K562 (cell line): ENCODE data around the gene USP7. TPM values are rescaled to one million over a fixed set of nuclear protein-coding genes. Genes with fewer than 3 reads are reported as not detected.
A peak's percentile ranks its signal among the peaks of the same experiment; 100 is the strongest.

Experiments
- ATAC-seq: fragments of 200-7000 bp; cut with Tn5 transposase; 3 replicates; pipeline ENCODE4 v1.9.1; 2020; ENCODE audit warnings: moderate library complexity
- BruUV-seq: library from RNA; stranded (reverse); fragments of 400-500 nt; replicated peaks from 2 replicates; lab custom pipeline; 2021; lab: Mats Ljungman, UMichigan
- CTCF ChIA-PET: fragments of 300-600 bp; formaldehyde crosslinking; extraction: SDS; loops from one replicate; lab custom pipeline; 2021; ENCODE audit warnings: low intra/inter-chr PET ratio; lab: Yijun Ruan, JAX
- POLR2A ChIA-PET: fragments of 300-600, 350-650 bp; sonication (Branson Sonifier 250); formaldehyde crosslinking; extraction: SDS; loops from one replicate; lab custom pipeline; 2021; ENCODE audit warnings: antibody characterized with exemption, inconsistent platforms; lab: Yijun Ruan, JAX
- DNase-seq, 4 experiments: peaks; one replicate each; pipeline versions ENCODE4 v3.0.0 to v3.0.0-alpha.2; 2011 to 2018; ENCODE audit warnings: low spot score in 3 of 4, mixed read lengths in 3 of 4; ENCODE audit errors: extremely low read depth in 1 of 4
- FAIRE-seq: peaks from 2 replicates; lab custom pipeline; 2011; peaks lifted over from hg19 to GRCh38; lab: Jason Lieb, UNC
- H2AFZ ChIP-seq: 2 replicates; pipeline ENCODE4 v1.6.0; 2011; ENCODE audit warnings: low read depth, low read length, control low read depth, inconsistent platforms
- H3K27ac ChIP-seq: fragments of 200-600 bp; 3 replicates; pipeline ENCODE4 v1.8.0; 2011; ENCODE audit warnings: low read depth, mild to moderate bottlenecking, control low read depth, inconsistent platforms, low read length, moderate library complexity, mixed read lengths; ENCODE audit errors: extremely low read depth
- H3K27me3 ChIP-seq, 2 experiments: fragments of 300-600 bp in 1 of 2; 2 replicates in 1 of 2; 3 replicates in 1 of 2; pipeline versions ENCODE4 v1.6.0 to v1.8.0; 2011; ENCODE audit warnings: inconsistent platforms in 2 of 2, low read length in 2 of 2, mild to moderate bottlenecking in 1 of 2, mixed read lengths in 1 of 2, moderate library complexity in 1 of 2; ENCODE audit not compliant: control insufficient read depth in 2 of 2, insufficient read depth in 2 of 2
- H3K36me3 ChIP-seq: fragments of 300-600 bp; 3 replicates; pipeline ENCODE4 v1.8.0; 2011; ENCODE audit warnings: mild to moderate bottlenecking, low read length, inconsistent platforms; ENCODE audit not compliant: control insufficient read depth, insufficient read depth
- H3K4me1 ChIP-seq, 2 experiments: fragments of 200-600 bp in 1 of 2; replicated peaks in 1 of 2; 2 replicates in 1 of 2; 3 replicates in 1 of 2; pipeline versions ENCODE4 v1.5.1 to v1.8.0; 2011; ENCODE audit warnings: inconsistent platforms in 2 of 2, low read length in 2 of 2, mild to moderate bottlenecking in 1 of 2, mixed read lengths in 1 of 2, moderate library complexity in 1 of 2; ENCODE audit not compliant: control insufficient read depth in 2 of 2, insufficient read depth in 2 of 2
- H3K4me2 ChIP-seq: 2 replicates; pipeline ENCODE4 v1.6.1; 2011; ENCODE audit warnings: low read length, control low read depth, inconsistent platforms, mixed read lengths; ENCODE audit not compliant: insufficient read depth
- H3K4me3 ChIP-seq: fragments of 200-600 bp; sonication (generic), shearing (Covaris generic); 2 replicates; pipeline ENCODE4 v1.5.1; 2016; ENCODE audit warnings: control low read depth, inconsistent platforms
- H3K79me2 ChIP-seq: fragments of 200-600 bp; 3 replicates; pipeline ENCODE4 v1.8.0; 2011; ENCODE audit warnings: low read length, inconsistent platforms; ENCODE audit not compliant: control insufficient read depth, insufficient read depth
- H3K9ac ChIP-seq, 2 experiments: 2 replicates each; pipeline versions ENCODE4 v1.6.0 to v1.6.1; 2011; ENCODE audit warnings: low read depth in 2 of 2, low read length in 2 of 2, control low read depth in 1 of 2, inconsistent platforms in 1 of 2, mild to moderate bottlenecking in 1 of 2, mixed read lengths in 1 of 2; ENCODE audit not compliant: insufficient read depth in 1 of 2
- H3K9me1 ChIP-seq: one replicate; pipeline ENCODE4 v1.6.0; 2011; ENCODE audit warnings: inconsistent platforms, mild to moderate bottlenecking, low read length, moderate library complexity; ENCODE audit not compliant: control insufficient read depth, insufficient read depth
- H3K9me3 ChIP-seq: replicated peaks from 2 replicates; pipeline ENCODE4 v1.5.1; 2011; ENCODE audit warnings: low read depth, low read length, inconsistent platforms; ENCODE audit not compliant: control insufficient read depth, insufficient read depth
- H4K20me1 ChIP-seq: replicated peaks from 2 replicates; pipeline ENCODE4 v1.6.1; 2011; ENCODE audit warnings: low read length, inconsistent platforms, mixed read lengths; ENCODE audit not compliant: control insufficient read depth, insufficient read depth
- ATF4 ChIP-seq: fragments of 450-650 bp; formaldehyde crosslinking; IDR thresholded peaks from 2 replicates; pipeline ENCODE4 v1.4.0; 2022; ENCODE audit warnings: mild to moderate bottlenecking, moderate library complexity
- CREB5 ChIP-seq: fragments of 250-450 bp; sonication (Bioruptor Pico); IDR thresholded peaks from 2 replicates; pipeline ENCODE4 v1.5.0; 2020; ENCODE audit warnings: mild to moderate bottlenecking
- GMEB1 ChIP-seq: fragments of 250-450 bp; sonication (Bioruptor Pico); IDR thresholded peaks from 2 replicates; pipeline ENCODE4 v1.4.0; 2020; ENCODE audit warnings: mild to moderate bottlenecking
- KAT2B ChIP-seq: IDR thresholded peaks from one replicate; pipeline ENCODE4 v1.6.1; 2012; ENCODE audit warnings: low read depth, mild to moderate bottlenecking, control low read depth, inconsistent platforms, low read length, moderate library complexity
- KHSRP ChIP-seq: fragments of 450-650 bp; IDR thresholded peaks from 2 replicates; pipeline ENCODE4 v1.6.1; 2017
- POLR2G ChIP-seq: fragments of 200-400 bp; formaldehyde crosslinking; IDR thresholded peaks from 2 replicates; pipeline ENCODE4 v1.6.1; 2017; ENCODE audit warnings: low read depth, mild to moderate bottlenecking, antibody characterized with exemption, low read length, moderate library complexity
- WGBS: fragments of 100-300 bp; shearing (Covaris generic); methylation state at CpG from one replicate; pipeline ENCODE4 v1.1.6; 2016; ENCODE audit warnings: low coverage, mixed read lengths; ENCODE audit not compliant: insufficient coverage; ENCODE audit errors: missing lambda C conversion rate; 5-methylcytosine and 5-hydroxymethylcytosine counted together
- in situ Hi-C: fragments of 300-500 bp; cut with MboI; formaldehyde crosslinking; loops from 4 replicates; pipeline ENCODE4 v1.15.0; 2018; ENCODE audit warnings: inconsistent platforms, mixed read lengths
- intact Hi-C: fragments of 100-400 bp; cut with micrococcal nuclease; formaldehyde crosslinking; loops from 2 replicates; pipeline ENCODE4 v1.14.2; 2022
- polyA plus RNA-seq, 8 experiments: library from polyadenylated mRNA; depleted of rRNA in 4 of 8; stranded (reverse) in 5 of 8; unstranded in 3 of 8; fragments of >200 nt; fragmentation: Nextera tagmentation in 2 of 8; fragmentation: Illumina TruSeq in 1 of 8; extraction: Ambion mirVana in 2 of 8; extraction: Trizol in 1 of 8; gene quantifications; 2 replicates each; pipeline versions ENCODE4 v1.2.1 to v1.2.3, GENCODE V29; 2011 to 2014; ENCODE audit warnings: inconsistent platforms in 1 of 8, missing spikeins in 1 of 8
- total RNA-seq, 7 experiments: library from RNA; depleted of rRNA in 6 of 7; stranded (reverse); fragments of >200 nt in 6 of 7; fragmentation: Illumina TruSeq in 2 of 7; extraction: Trizol in 2 of 7; gene quantifications; 2 replicates each; pipeline versions ENCODE4 v1.2.1 to v1.2.3, GENCODE V29; 2011 to 2021; ENCODE audit warnings: low replicate concordance in 1 of 7

USP7 gene
- total and polyA plus RNA-seq, 9 of the 15 experiments (the other 6 are each of a cell fraction or from before 2014, with no cell fraction given): 17.1 to 145 (median 57.9) TPM

GRCh38 chr16:8893976-8894690 is 69.6 kb downstream of the USP7 start:
- no peaks in the 10 kb centered on the region for H3K79me2 ChIP-seq
- no peaks in the 10 kb centered on the region for H3K27me3 ChIP-seq
- 87% methylated on average over 13 of the region's 14 CpGs for WGBS
- peaks cover 10% of the 10 kb centered on the region; the same call in 1 of the 2 replicates for H4K20me1 ChIP-seq
- ChIA-PET CTCF (no interaction called here), POLR2A (interaction anchor here (0.6 kb wide), 1 partner anchor 15 kb away, joined by 5 read pairs; no protein-coding TSS in a partner anchor)
- H3K4me3 ChIP-seq: no peak overlapping the region
- TF ChIP-seq CREB5 (CRISPR knock-in tag) (no peak), ATF4 (CRISPR knock-in tag) (no peak), GMEB1 (CRISPR knock-in tag) (no peak), KAT2B (no peak), KHSRP (no peak), POLR2G (0 out of 2 replicates have a peak, but pooled peaks have one; percentile 16)
- no peak overlapping the region for H2AFZ ChIP-seq
- ATAC-seq (no peak), DNase-seq (no peak), FAIRE-seq (no peak)
- intact Hi-C loops: no loop called here
- H3K9me1 ChIP-seq: peaks cover 4% of the 10 kb centered on the region
- in situ Hi-C loops: no loop called here
- H3K4me1 ChIP-seq: peaks cover 0 to 12% of the 10 kb centered on the region in 2 experiments; a peak in 3 of 5 replicates
- H3K36me3 ChIP-seq: peaks cover 96% of the 10 kb centered on the region
- no peak overlapping the region; a peak in 1 of 4 replicates for H3K9ac ChIP-seq
- no peak overlapping the region for H3K4me2 ChIP-seq
- no peak overlapping the region for H3K27ac ChIP-seq
- no TSS peak for BruUV-seq
- no peaks in the 10 kb centered on the region for H3K9me3 ChIP-seq
